A673 (cell line): ENCODE data around the gene GATAD2B.

ENCODE experiments used
- CTCF ChIP-seq: fragments of 300-800, 200-600 bp; sonication (generic); conservative IDR thresholded peaks from 2 replicates; pipeline ENCODE4 v1.5.1; 2017; ENCODE audit warnings: low read depth, mild to moderate bottlenecking, antibody characterized with exemption, low read length, moderate library complexity, mixed read lengths
- EZH2 ChIP-seq: fragments of 200-600 bp; sonication (generic); IDR thresholded peaks from 2 replicates; pipeline ENCODE4 v1.6.1; 2017; ENCODE audit warnings: borderline replicate concordance, low read depth, mild to moderate bottlenecking, mixed read lengths, antibody characterized with exemption, low read length; ENCODE audit not compliant: poor library complexity, severe bottlenecking

GRCh38 chr1:153777648-153778047, 145.1 kb downstream of the GATAD2B start:
- no peak for TF ChIP-seq CTCF
- TF ChIP-seq EZH2: no peak
